ENCODE results near the gene LY6G6F.

GRCh38 chr6:31657406-31658157 lies 49.1 kb upstream of the LY6G6F start:
- TF ChIP-seq CTCF (IDR thresholded peaks at IDR 0.05; ENCODE audit: insufficient read depth, low read length, poor library complexity, severe bottlenecking) (no peak), EZH2phosphoT487 (conservative IDR thresholded peaks at IDR 0.05; ENCODE audit: low read length) (no peak)
